ENCODE data around the gene CD83. TPM values are rescaled to one million over a fixed set of nuclear protein-coding genes. Genes with fewer than 3 reads are reported as not detected.

The CD83 gene
- total RNA-seq, 1 experiment from 2014 or later, result 7.0 TPM

DNA sequence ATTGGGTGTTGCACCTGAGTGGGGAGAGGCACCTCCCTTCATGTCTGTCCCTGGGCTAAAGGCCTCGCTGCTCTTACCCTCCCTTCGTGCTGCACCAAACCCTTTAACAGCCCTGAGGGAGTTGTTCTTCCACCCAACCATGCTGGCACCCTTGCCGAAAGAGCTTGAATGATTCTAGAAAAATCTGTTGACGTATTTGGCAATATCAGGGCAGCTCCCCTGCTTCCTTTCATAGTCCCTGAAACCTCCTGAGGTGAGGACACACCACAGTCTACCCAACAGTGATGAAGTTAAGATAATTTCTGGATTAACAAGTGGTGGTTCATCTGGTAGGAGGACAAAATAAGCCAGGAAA, 15.3 kb downstream of the CD83 start:
- no peak overlapping the region for H3K14ac ChIP-seq (ENCODE audit: insufficient read depth, low read length)
- no peak overlapping the region for H4K91ac ChIP-seq (ENCODE audit: insufficient read length, low read depth, low read length)
- H3K27ac ChIP-seq (ENCODE audit: insufficient read length, low read depth, low read length), result no peak overlapping the region
- no peaks in the 10 kb centered on the region for H4K20me1 ChIP-seq (ENCODE audit: control insufficient read depth, insufficient read depth, insufficient read length)
- Mint-ChIP-seq H3K36me3 (ENCODE audit: insufficient read depth in 1 of 3, low read depth in 3 of 3) (peaks cover 0 to 6% (median 0%) of the 10 kb centered on the region in 3 experiments; a peak in 4 of 7 replicates), H3K4me3 (no peak overlapping the region), H3K4me1 (peaks cover 26% of the 10 kb centered on the region in 2 experiments), H3K9me3 (no peaks in the 10 kb centered on the region), H3K27me3 (ENCODE audit: low read depth) (no peaks in the 10 kb centered on the region), H3K27ac (no peak overlapping the region)
- no CpG with 5 or more reads among the region's 4 CpGs for WGBS (ENCODE audit: extremely low coverage, insufficient read length, low lambda C conversion rate)
- no peaks in the 10 kb centered on the region for H3K27me3 ChIP-seq (ENCODE audit: insufficient read depth, low read length)
- H2BK5ac ChIP-seq (ENCODE audit: insufficient read length, low read length), result no peak overlapping the region
- no peaks in the 10 kb centered on the region for H3K79me2 ChIP-seq (ENCODE audit: insufficient read depth, low read length)
- no peak for DNase-seq
- no peak overlapping the region for H3K18ac ChIP-seq (ENCODE audit: insufficient read length, low read depth, low read length)
- no peak overlapping the region for H2AFZ ChIP-seq (ENCODE audit: low read length)
- no peak overlapping the region for H4K5ac ChIP-seq (ENCODE audit: insufficient read length, low read depth, low read length)
- no peaks in the 10 kb centered on the region for H3K23me2 ChIP-seq (ENCODE audit: insufficient read length, low read depth, low read length, poor library complexity, severe bottlenecking)
- no peak overlapping the region for H2AK5ac ChIP-seq (ENCODE audit: insufficient read length, low read length)
- H3K4me1 ChIP-seq (ENCODE audit: insufficient read depth, low read length), result peaks cover 11% of the 10 kb centered on the region
- no peak overlapping the region for H2BK120ac ChIP-seq (ENCODE audit: low read depth, low read length, poor library complexity, severe bottlenecking)
- no peak overlapping the region for H2BK12ac ChIP-seq (ENCODE audit: insufficient read length, low read depth, low read length)
- no peaks in the 10 kb centered on the region for H3K9me3 ChIP-seq (ENCODE audit: control insufficient read depth, low read depth, low read length)
- H3K79me1 ChIP-seq (ENCODE audit: insufficient read depth, low read depth, low read length, poor library complexity, severe bottlenecking), result no peaks in the 10 kb centered on the region
- no peak overlapping the region for H3K4ac ChIP-seq (ENCODE audit: low read depth, low read length)
- H2BK20ac ChIP-seq (ENCODE audit: low read depth, low read length, poor library complexity, severe bottlenecking), result no peak overlapping the region
- H3K56ac ChIP-seq (ENCODE audit: insufficient read length, low read depth, low read length), result no peak overlapping the region
- H3K23ac ChIP-seq (ENCODE audit: insufficient read length, low read depth, low read length), result no peak overlapping the region
- H4K8ac ChIP-seq (replicated peaks; ENCODE audit: insufficient read length, low read depth, low read length), result no peak overlapping the region
- H3T11ph ChIP-seq (ENCODE audit: low read length), result no peak overlapping the region
- no peak overlapping the region for H2BK15ac ChIP-seq (ENCODE audit: low read depth, low read length)
- no peak overlapping the region for H3K4me2 ChIP-seq (ENCODE audit: insufficient read depth, insufficient read length, low read length)
- TF ChIP-seq, protein P1, sequence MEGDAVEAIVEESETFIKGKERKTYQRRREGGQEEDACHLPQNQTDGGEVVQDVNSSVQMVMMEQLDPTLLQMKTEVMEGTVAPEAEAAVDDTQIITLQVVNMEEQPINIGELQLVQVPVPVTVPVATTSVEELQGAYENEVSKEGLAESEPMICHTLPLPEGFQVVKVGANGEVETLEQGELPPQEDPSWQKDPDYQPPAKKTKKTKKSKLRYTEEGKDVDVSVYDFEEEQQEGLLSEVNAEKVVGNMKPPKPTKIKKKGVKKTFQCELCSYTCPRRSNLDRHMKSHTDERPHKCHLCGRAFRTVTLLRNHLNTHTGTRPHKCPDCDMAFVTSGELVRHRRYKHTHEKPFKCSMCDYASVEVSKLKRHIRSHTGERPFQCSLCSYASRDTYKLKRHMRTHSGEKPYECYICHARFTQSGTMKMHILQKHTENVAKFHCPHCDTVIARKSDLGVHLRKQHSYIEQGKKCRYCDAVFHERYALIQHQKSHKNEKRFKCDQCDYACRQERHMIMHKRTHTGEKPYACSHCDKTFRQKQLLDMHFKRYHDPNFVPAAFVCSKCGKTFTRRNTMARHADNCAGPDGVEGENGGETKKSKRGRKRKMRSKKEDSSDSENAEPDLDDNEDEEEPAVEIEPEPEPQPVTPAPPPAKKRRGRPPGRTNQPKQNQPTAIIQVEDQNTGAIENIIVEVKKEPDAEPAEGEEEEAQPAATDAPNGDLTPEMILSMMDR (conservative IDR thresholded peaks at IDR 0.05), result no peak
- H3K9ac ChIP-seq (ENCODE audit: extremely low read depth, insufficient read length, low read length), result no peak overlapping the region
